ENCODE results near the gene SPINK9.

Gene SPINK9

GRCh38 chr5:148343046-148343407 lies 7.7 kb downstream of the SPINK9 start:
- H3K27ac ChIP-seq = no peak overlapping the region
- no peak for TF ChIP-seq CTCF (conservative IDR thresholded peaks at IDR 0.05)

GRCh38 chr5:148343603-148344487 lies 8.5 kb downstream of the SPINK9 start:
- no peak overlapping the region for H3K27ac ChIP-seq
- no peak for TF ChIP-seq CTCF (conservative IDR thresholded peaks at IDR 0.05)
- TF ChIP-seq ZFX (IDR thresholded peaks at IDR 0.05) = no peak

- no peak for TF ChIP-seq ZFX (IDR thresholded peaks at IDR 0.05)
- no peak for TF ChIP-seq CTCF (conservative IDR thresholded peaks at IDR 0.05)
- H3K27ac ChIP-seq = no peak overlapping the region
Measured at GRCh38 chr5:148347706-148348105, 12.3 kb downstream of the SPINK9 start.

- TF ChIP-seq ZFX (IDR thresholded peaks at IDR 0.05) (no peak), CTCF (conservative IDR thresholded peaks at IDR 0.05) (no peak)
- H3K27ac ChIP-seq = no peak overlapping the region
Measured at GRCh38 chr5:148352696-148353095, 17.3 kb downstream of the SPINK9 start.

GRCh38 chr5:148353634-148354033 lies 18.3 kb downstream of the SPINK9 start:
- H3K27ac ChIP-seq = no peak overlapping the region
- TF ChIP-seq ZFX (IDR thresholded peaks at IDR 0.05) (no peak), CTCF (conservative IDR thresholded peaks at IDR 0.05) (peak; percentile 12)

GRCh38 chr5:148364343-148364742 lies 29.0 kb downstream of the SPINK9 start:
- no peak overlapping the region for H3K27ac ChIP-seq
- TF ChIP-seq CTCF (conservative IDR thresholded peaks at IDR 0.05) (no peak), ZFX (IDR thresholded peaks at IDR 0.05) (no peak)

GRCh38 chr5:148368299-148368698 lies 32.9 kb downstream of the SPINK9 start:
- H3K27ac ChIP-seq = no peak overlapping the region
- TF ChIP-seq ZFX (IDR thresholded peaks at IDR 0.05) (no peak), CTCF (conservative IDR thresholded peaks at IDR 0.05) (no peak)

All from C4-2B (cell line).